WTC11 (cell line): ENCODE data around the gene ADA. TPM values are rescaled to one million over a fixed set of nuclear protein-coding genes. Genes with fewer than 3 reads are reported as not detected.
"Not testable (repeated sequence)": the region's sequence is repeated elsewhere in the genome, so short reads cannot be mapped to it uniquely, and the experiment has no call there.

ENCODE experiments used
- ATAC-seq: fragments of 200-7000 bp; cut with Tn5 transposase; 2 replicates; pipeline ENCODE4 v1.10.0; 2021; ENCODE audit warnings: mild to moderate bottlenecking, moderate library complexity
- CTCF ChIA-PET: fragments of 300-600 bp; sonication (Branson Sonifier 250); formaldehyde crosslinking; loops from one replicate; lab custom pipeline; 2021; ENCODE audit warnings: antibody characterized with exemption; lab: Charles Lee
- POLR2A ChIA-PET: fragments of 350-600 bp; sonication (Branson Sonifier 250); formaldehyde crosslinking; loops from one replicate; lab custom pipeline; 2021; ENCODE audit warnings: antibody characterized with exemption; lab: Charles Lee
- DNase-seq: peaks from one replicate; pipeline ENCODE4 v3.0.0; 2021; ENCODE audit warnings: low spot score
- H3K27ac Mint-ChIP-seq: 2 replicates; pipeline ENCODE4 v1.8.0; 2021; ENCODE audit warnings: mixed read lengths
- H3K27me3 Mint-ChIP-seq: 2 replicates; pipeline ENCODE4 v1.8.0; 2021; ENCODE audit warnings: low read depth, mild to moderate bottlenecking, moderate library complexity, mixed read lengths
- H3K36me3 Mint-ChIP-seq: 2 replicates; pipeline ENCODE4 v1.8.0; 2021; ENCODE audit warnings: mixed read lengths
- H3K4me1 Mint-ChIP-seq: 2 replicates; pipeline ENCODE4 v1.8.0; 2022; ENCODE audit warnings: mixed read lengths
- H3K4me3 Mint-ChIP-seq: 2 replicates; pipeline ENCODE4 v1.8.0; 2021; ENCODE audit warnings: mild to moderate bottlenecking, moderate library complexity, mixed read lengths
- H3K9me3 Mint-ChIP-seq: 2 replicates; pipeline ENCODE4 v1.8.0; 2021; ENCODE audit warnings: mixed read lengths
- AR ChIP-seq: fragments of 250-450 bp; sonication (Bioruptor Pico); IDR thresholded peaks from 2 replicates; pipeline ENCODE4 v1.9.0; 2021; ENCODE audit warnings: mild to moderate bottlenecking
- ATF2 ChIP-seq: sonication (generic); formaldehyde crosslinking; IDR thresholded peaks from 2 replicates; pipeline ENCODE4 v1.8.1; 2022; ENCODE audit warnings: low read depth, missing genetic modification reagents, borderline replicate concordance
- ATF6 ChIP-seq: sonication (generic); formaldehyde crosslinking; IDR thresholded peaks from 2 replicates; pipeline ENCODE4 v1.8.1; 2023; ENCODE audit warnings: mild to moderate bottlenecking, missing genetic modification reagents
- CDX4 ChIP-seq: fragments of 250-450 bp; sonication (Bioruptor Pico); IDR thresholded peaks from 2 replicates; pipeline ENCODE4 v1.9.0; 2021; ENCODE audit warnings: moderate library complexity, mild to moderate bottlenecking, inconsistent platforms, borderline replicate concordance
- CREM ChIP-seq: sonication (generic); formaldehyde crosslinking; IDR thresholded peaks from 2 replicates; pipeline ENCODE4 v1.8.1; 2022; ENCODE audit warnings: mild to moderate bottlenecking, missing genetic modification reagents, moderate library complexity
- CTCF ChIP-seq: fragments of 200-600 bp; IDR thresholded peaks from 2 replicates; pipeline ENCODE4 v1.8.0; 2022; ENCODE audit warnings: antibody characterized with exemption
- ESRRA ChIP-seq: sonication (generic); formaldehyde crosslinking; IDR thresholded peaks from 2 replicates; pipeline ENCODE4 v1.8.1; 2022; ENCODE audit warnings: mild to moderate bottlenecking, missing genetic modification reagents, borderline replicate concordance
- FOXP1 ChIP-seq: sonication (generic); formaldehyde crosslinking; IDR thresholded peaks from 2 replicates; pipeline ENCODE4 v1.8.0; 2022; ENCODE audit warnings: missing genetic modification reagents, mild to moderate bottlenecking, moderate library complexity, borderline replicate concordance
- GRHL2 ChIP-seq: fragments of 250-450 bp; sonication (Bioruptor Pico); IDR thresholded peaks from 2 replicates; pipeline ENCODE4 v1.8.0; 2022; ENCODE audit warnings: mild to moderate bottlenecking, moderate library complexity; ENCODE audit not compliant: insufficient replicate concordance, severe bottlenecking
- IRF2 ChIP-seq: sonication (generic); formaldehyde crosslinking; IDR thresholded peaks from 2 replicates; pipeline ENCODE4 v1.8.0; 2022; ENCODE audit warnings: low read depth, missing genetic modification reagents, borderline replicate concordance
- ZNF232 ChIP-seq: sonication (generic); formaldehyde crosslinking; IDR thresholded peaks from 2 replicates; pipeline ENCODE4 v1.8.0; 2022; ENCODE audit warnings: mild to moderate bottlenecking, missing genetic modification reagents
- ZNF425 ChIP-seq: fragments of 250-450 bp; sonication (Bioruptor Pico); conservative IDR thresholded peaks from 2 replicates; pipeline ENCODE4 v1.9.0; 2021; ENCODE audit warnings: mild to moderate bottlenecking
- ZSCAN18 ChIP-seq: fragments of 250-450 bp; sonication (Bioruptor Pico); IDR thresholded peaks from 2 replicates; pipeline ENCODE4 v2.1.2; 2022; ENCODE audit warnings: mild to moderate bottlenecking, moderate library complexity
- total RNA-seq: library from RNA; stranded (reverse); gene quantifications from 3 replicates; pipeline ENCODE4 v1.2.3, GENCODE V29; 2021

Gene ADA
- total RNA-seq, 1 experiment from 2014 or later: 19.7 TPM

GRCh38 chr20:44700306-44700705 is 48.8 kb upstream of the ADA start:
- ChIA-PET POLR2A (no interaction called here), CTCF (interaction anchor here (1.0 to 3.0 kb wide), 4 partner anchors 10 to 32 kb away, joined by 3 to 12 read pairs (median 6); no protein-coding TSS in a partner anchor)
- no peaks in the 10 kb centered on the region for H3K36me3 Mint-ChIP-seq
- ATAC-seq (no peak), DNase-seq (no peak)
- no peak overlapping the region for H3K4me3 Mint-ChIP-seq
- TF ChIP-seq CDX4 (CRISPR knock-in tag) (no peak), CTCF (no peak), ATF2 (CRISPR knock-in tag) (no peak), ZNF232 (CRISPR knock-in tag) (no peak), CREM (no peak)
- no peaks in the 10 kb centered on the region for H3K27me3 Mint-ChIP-seq
- peaks cover 5% of the 10 kb centered on the region; the same call in 1 of the 2 replicates for H3K9me3 Mint-ChIP-seq
- H3K27ac Mint-ChIP-seq: no peak overlapping the region
- H3K4me1 Mint-ChIP-seq: peaks cover 22% of the 10 kb centered on the region

GRCh38 chr20:44698351-44698750 is 46.9 kb upstream of the ADA start:
- H3K4me3 Mint-ChIP-seq: no peak overlapping the region
- no peak for DNase-seq
- no peaks in the 10 kb centered on the region for H3K27me3 Mint-ChIP-seq
- no peaks in the 10 kb centered on the region for H3K36me3 Mint-ChIP-seq
- POLR2A ChIA-PET: no interaction called here
- no peak for TF ChIP-seq ATF2 (CRISPR knock-in tag)
- no peak for TF ChIP-seq ZNF425 (CRISPR knock-in tag)
- TF ChIP-seq FOXP1: no peak
- no peak for TF ChIP-seq AR (CRISPR knock-in tag)
- no peak for TF ChIP-seq ZSCAN18 (CRISPR knock-in tag)
- TF ChIP-seq GRHL2 (CRISPR knock-in tag): no peak
- TF ChIP-seq IRF2 (CRISPR knock-in tag): no peak
- TF ChIP-seq ATF6 (CRISPR knock-in tag): no peak
- TF ChIP-seq ESRRA (CRISPR knock-in tag): no peak
- TF ChIP-seq, all 79 proteins: peak for 0
- no peak for ATAC-seq
- Mint-ChIP-seq H3K27ac (no peak overlapping the region), H3K4me1 (peaks cover 22% of the 10 kb centered on the region), H3K9me3 (peaks cover 5% of the 10 kb centered on the region; the same call in 1 of the 2 replicates)
- CTCF ChIA-PET: no interaction called here

- H3K27ac Mint-ChIP-seq, H3K27me3 Mint-ChIP-seq, H3K36me3 Mint-ChIP-seq, DNase-seq, POLR2A ChIA-PET, ATAC-seq, H3K4me3 Mint-ChIP-seq: not testable (repeated sequence)
- CTCF ChIA-PET: interaction anchor here (0.7 to 2.1 kb wide), 5 partner anchors 12 to 313 kb away, joined by 3 to 10 read pairs (median 5); no protein-coding TSS in a partner anchor
- Mint-ChIP-seq H3K4me1 (peaks cover 19% of the 10 kb centered on the region), H3K9me3 (peaks cover 12% of the 10 kb centered on the region)
These were observed 45.5 kb upstream of the ADA start for GRCh38 chr20:44697041-44697440.
